K562 (cell line): Measurements from ENCODE around the gene LPAR2. TPM values are rescaled to one million over a fixed set of nuclear protein-coding genes. Genes with fewer than 3 reads are reported as not detected.
A peak's percentile ranks its signal among the peaks of the same experiment; 100 is the strongest.

ENCODE experiments used
- ATAC-seq: fragments of 200-7000 bp; cut with Tn5 transposase; 3 replicates; pipeline ENCODE4 v1.9.1; 2020; ENCODE audit warnings: moderate library complexity
- BruUV-seq: library from RNA; stranded (reverse); fragments of 400-500 nt; replicated peaks from 2 replicates; lab custom pipeline; 2021; lab: Mats Ljungman, UMichigan
- CTCF ChIA-PET: fragments of 300-600 bp; formaldehyde crosslinking; extraction: SDS; loops from one replicate; lab custom pipeline; 2021; ENCODE audit warnings: low intra/inter-chr PET ratio; lab: Yijun Ruan, JAX
- POLR2A ChIA-PET: fragments of 300-600, 350-650 bp; sonication (Branson Sonifier 250); formaldehyde crosslinking; extraction: SDS; loops from one replicate; lab custom pipeline; 2021; ENCODE audit warnings: antibody characterized with exemption, inconsistent platforms; lab: Yijun Ruan, JAX
- DNase-seq, 4 experiments: peaks; one replicate each; pipeline versions ENCODE4 v3.0.0 to v3.0.0-alpha.2; 2011 to 2018; ENCODE audit warnings: low spot score in 3 of 4, mixed read lengths in 3 of 4; ENCODE audit errors: extremely low read depth in 1 of 4
- FAIRE-seq: peaks from 2 replicates; lab custom pipeline; 2011; peaks lifted over from hg19 to GRCh38; lab: Jason Lieb, UNC
- H2AFZ ChIP-seq: 2 replicates; pipeline ENCODE4 v1.6.0; 2011; ENCODE audit warnings: low read depth, low read length, control low read depth, inconsistent platforms
- H3K27ac ChIP-seq: fragments of 200-600 bp; 3 replicates; pipeline ENCODE4 v1.8.0; 2011; ENCODE audit warnings: low read depth, mild to moderate bottlenecking, control low read depth, inconsistent platforms, low read length, moderate library complexity, mixed read lengths; ENCODE audit errors: extremely low read depth
- H3K27me3 ChIP-seq, 2 experiments: fragments of 300-600 bp in 1 of 2; 2 replicates in 1 of 2; 3 replicates in 1 of 2; pipeline versions ENCODE4 v1.6.0 to v1.8.0; 2011; ENCODE audit warnings: inconsistent platforms in 2 of 2, low read length in 2 of 2, mild to moderate bottlenecking in 1 of 2, mixed read lengths in 1 of 2, moderate library complexity in 1 of 2; ENCODE audit not compliant: control insufficient read depth in 2 of 2, insufficient read depth in 2 of 2
- H3K36me3 ChIP-seq: fragments of 300-600 bp; 3 replicates; pipeline ENCODE4 v1.8.0; 2011; ENCODE audit warnings: mild to moderate bottlenecking, low read length, inconsistent platforms; ENCODE audit not compliant: control insufficient read depth, insufficient read depth
- H3K4me1 ChIP-seq, 2 experiments: fragments of 200-600 bp in 1 of 2; replicated peaks in 1 of 2; 2 replicates in 1 of 2; 3 replicates in 1 of 2; pipeline versions ENCODE4 v1.5.1 to v1.8.0; 2011; ENCODE audit warnings: inconsistent platforms in 2 of 2, low read length in 2 of 2, mild to moderate bottlenecking in 1 of 2, mixed read lengths in 1 of 2, moderate library complexity in 1 of 2; ENCODE audit not compliant: control insufficient read depth in 2 of 2, insufficient read depth in 2 of 2
- H3K4me2 ChIP-seq: 2 replicates; pipeline ENCODE4 v1.6.1; 2011; ENCODE audit warnings: low read length, control low read depth, inconsistent platforms, mixed read lengths; ENCODE audit not compliant: insufficient read depth
- H3K4me3 ChIP-seq: fragments of 200-600 bp; sonication (generic), shearing (Covaris generic); 2 replicates; pipeline ENCODE4 v1.5.1; 2016; ENCODE audit warnings: control low read depth, inconsistent platforms
- H3K79me2 ChIP-seq: fragments of 200-600 bp; 3 replicates; pipeline ENCODE4 v1.8.0; 2011; ENCODE audit warnings: low read length, inconsistent platforms; ENCODE audit not compliant: control insufficient read depth, insufficient read depth
- H3K9ac ChIP-seq, 2 experiments: 2 replicates each; pipeline versions ENCODE4 v1.6.0 to v1.6.1; 2011; ENCODE audit warnings: low read depth in 2 of 2, low read length in 2 of 2, control low read depth in 1 of 2, inconsistent platforms in 1 of 2, mild to moderate bottlenecking in 1 of 2, mixed read lengths in 1 of 2; ENCODE audit not compliant: insufficient read depth in 1 of 2
- H3K9me1 ChIP-seq: one replicate; pipeline ENCODE4 v1.6.0; 2011; ENCODE audit warnings: inconsistent platforms, mild to moderate bottlenecking, low read length, moderate library complexity; ENCODE audit not compliant: control insufficient read depth, insufficient read depth
- H3K9me3 ChIP-seq: replicated peaks from 2 replicates; pipeline ENCODE4 v1.5.1; 2011; ENCODE audit warnings: low read depth, low read length, inconsistent platforms; ENCODE audit not compliant: control insufficient read depth, insufficient read depth
- H4K20me1 ChIP-seq: replicated peaks from 2 replicates; pipeline ENCODE4 v1.6.1; 2011; ENCODE audit warnings: low read length, inconsistent platforms, mixed read lengths; ENCODE audit not compliant: control insufficient read depth, insufficient read depth
- CCAR2 ChIP-seq: fragments of 200-400 bp; formaldehyde crosslinking; IDR thresholded peaks from 2 replicates; pipeline ENCODE4 v1.6.1; 2017; ENCODE audit warnings: mild to moderate bottlenecking, low read depth, low read length
- FOXJ3 ChIP-seq: sonication (generic); formaldehyde crosslinking; IDR thresholded peaks from 2 replicates; pipeline ENCODE4 v1.4.0; 2020; ENCODE audit warnings: mild to moderate bottlenecking, missing genetic modification reagents
- POLR2G ChIP-seq: fragments of 200-400 bp; formaldehyde crosslinking; IDR thresholded peaks from 2 replicates; pipeline ENCODE4 v1.6.1; 2017; ENCODE audit warnings: low read depth, mild to moderate bottlenecking, antibody characterized with exemption, low read length, moderate library complexity
- RBM25 ChIP-seq: fragments of 200-400 bp; formaldehyde crosslinking; IDR thresholded peaks from 2 replicates; pipeline ENCODE4 v1.6.1; 2018; ENCODE audit warnings: low read length, low read depth, moderate library complexity; ENCODE audit not compliant: severe bottlenecking
- WGBS: fragments of 100-300 bp; shearing (Covaris generic); methylation state at CpG from one replicate; pipeline ENCODE4 v1.1.6; 2016; ENCODE audit warnings: low coverage, mixed read lengths; ENCODE audit not compliant: insufficient coverage; ENCODE audit errors: missing lambda C conversion rate; 5-methylcytosine and 5-hydroxymethylcytosine counted together
- in situ Hi-C: fragments of 300-500 bp; cut with MboI; formaldehyde crosslinking; loops from 4 replicates; pipeline ENCODE4 v1.15.0; 2018; ENCODE audit warnings: inconsistent platforms, mixed read lengths
- intact Hi-C: fragments of 100-400 bp; cut with micrococcal nuclease; formaldehyde crosslinking; loops from 2 replicates; pipeline ENCODE4 v1.14.2; 2022
- polyA plus RNA-seq, 8 experiments: library from polyadenylated mRNA; depleted of rRNA in 4 of 8; stranded (reverse) in 5 of 8; unstranded in 3 of 8; fragments of >200 nt; fragmentation: Nextera tagmentation in 2 of 8; fragmentation: Illumina TruSeq in 1 of 8; extraction: Ambion mirVana in 2 of 8; extraction: Trizol in 1 of 8; gene quantifications; 2 replicates each; pipeline versions ENCODE4 v1.2.1 to v1.2.3, GENCODE V29; 2011 to 2014; ENCODE audit warnings: inconsistent platforms in 1 of 8, missing spikeins in 1 of 8
- total RNA-seq, 7 experiments: library from RNA; depleted of rRNA in 6 of 7; stranded (reverse); fragments of >200 nt in 6 of 7; fragmentation: Illumina TruSeq in 2 of 7; extraction: Trizol in 2 of 7; gene quantifications; 2 replicates each; pipeline versions ENCODE4 v1.2.1 to v1.2.3, GENCODE V29; 2011 to 2021; ENCODE audit warnings: low replicate concordance in 1 of 7

Gene LPAR2
- total and polyA plus RNA-seq, 9 of the 15 experiments (the other 6 are each of a cell fraction or from before 2014, with no cell fraction given), result 0.63 to 13.8 (median 4.4) TPM

DNA sequence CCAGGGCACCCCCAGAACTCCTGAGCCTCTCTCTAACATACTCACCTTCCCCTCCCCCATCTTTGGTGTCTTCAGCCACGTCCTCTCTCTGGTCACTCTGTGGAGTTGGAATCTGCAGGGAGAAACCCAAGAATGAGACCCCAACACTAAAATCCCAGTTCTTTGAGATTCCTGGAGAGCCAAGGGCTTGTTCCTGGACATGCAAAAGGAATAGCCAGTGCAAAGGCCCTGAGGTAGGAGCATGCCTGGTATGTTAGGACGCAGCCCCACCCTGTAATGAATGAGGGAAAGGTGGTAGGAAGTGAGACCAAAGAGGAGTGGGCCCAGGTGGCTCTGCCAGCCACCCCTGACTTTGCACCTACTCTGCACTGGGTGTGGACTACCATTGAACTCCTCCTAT is 2.4 kb upstream of the LPAR2 start:
- peaks cover 30% of the 10 kb centered on the region; the same call in 2 of the 3 replicates for H3K36me3 ChIP-seq
- in situ Hi-C loops, result loop anchor here (25.0 kb wide), 1 partner anchor 93 kb away; the partner anchor contains the start of genes CILP2 and YJEFN3

DNA sequence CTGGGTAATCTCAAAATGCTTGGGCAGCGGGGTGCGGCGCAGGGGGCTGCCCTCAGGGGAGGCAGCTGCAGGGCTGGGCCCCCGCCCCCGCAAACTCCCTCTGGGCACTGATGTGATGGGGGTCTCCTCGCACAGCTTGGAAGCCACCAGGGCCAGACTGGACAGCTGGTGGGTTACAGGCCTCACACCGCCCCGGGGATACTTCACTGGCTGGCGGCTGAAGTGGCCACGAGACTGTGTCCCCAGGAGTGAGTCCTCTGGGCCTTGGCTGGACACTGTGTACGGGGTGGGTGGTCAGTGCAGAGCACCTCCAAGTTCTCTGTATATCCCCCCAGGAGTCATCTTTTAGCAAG is 2.0 kb upstream of the LPAR2 start:
- H3K4me1 ChIP-seq, result peaks cover 0 to 17% of the 10 kb centered on the region in 2 experiments; a peak in 2 of 5 replicates
- H3K9ac ChIP-seq, result no peak overlapping the region
- no peaks in the 10 kb centered on the region for H3K27me3 ChIP-seq
- H3K4me3 ChIP-seq, result no peak overlapping the region
- no peaks in the 10 kb centered on the region for H3K79me2 ChIP-seq
- BruUV-seq, result no TSS peak
- in situ Hi-C loops, result loop anchor here (25.0 kb wide), 1 partner anchor 93 kb away; the partner anchor contains the start of genes CILP2 and YJEFN3
- WGBS, result 100% methylated on average over 7 of the region's 11 CpGs
- no peak overlapping the region for H3K27ac ChIP-seq
- no peak for TF ChIP-seq FOXJ3 (CRISPR knock-in tag)
- peak; percentile 38; the same call in 1 of the 2 replicates for TF ChIP-seq POLR2G
- no peak for FAIRE-seq
- no peak overlapping the region for H2AFZ ChIP-seq
- CTCF ChIA-PET, result no interaction called here
- H3K9me1 ChIP-seq, result no peaks in the 10 kb centered on the region
- no peaks in the 10 kb centered on the region for H4K20me1 ChIP-seq
- intact Hi-C loops, result no loop called here
- H3K9me3 ChIP-seq, result no peaks in the 10 kb centered on the region
- POLR2A ChIA-PET, result interaction anchor here (0.5 kb wide), 1 partner anchor 154 kb away, joined by 3 read pairs; no protein-coding TSS in a partner anchor
- no peak overlapping the region for H3K4me2 ChIP-seq
- ATAC-seq, result no peak
- H3K36me3 ChIP-seq, result peaks cover 26% of the 10 kb centered on the region; the same call in 2 of the 3 replicates
- DNase-seq, result no peak

More for the DNA sequence above, 2.4 kb upstream of the LPAR2 start:
- no peak for DNase-seq
- H4K20me1 ChIP-seq, result no peaks in the 10 kb centered on the region
- H3K27me3 ChIP-seq, result no peaks in the 10 kb centered on the region
- intact Hi-C loops, result no loop called here
- ATAC-seq, result no peak
- no peaks in the 10 kb centered on the region for H3K9me3 ChIP-seq
- H3K79me2 ChIP-seq, result no peaks in the 10 kb centered on the region
- H3K4me3 ChIP-seq, result no peak overlapping the region
- POLR2A ChIA-PET, result interaction anchor here (0.5 kb wide), 1 partner anchor 154 kb away, joined by 3 read pairs; no protein-coding TSS in a partner anchor
- FAIRE-seq, result no peak
- WGBS, result 82% methylated on average over 2 of the region's 2 CpGs
- TF ChIP-seq RBM25, result peak; percentile 64
- no peak for TF ChIP-seq CCAR2
- no peak overlapping the region for H3K9ac ChIP-seq
- H3K4me1 ChIP-seq, result peaks cover 0 to 20% of the 10 kb centered on the region in 2 experiments; a peak in 2 of 5 replicates
- no peak overlapping the region for H3K4me2 ChIP-seq
- no TSS peak for BruUV-seq
- CTCF ChIA-PET, result no interaction called here
- H2AFZ ChIP-seq, result no peak overlapping the region
- no peak overlapping the region for H3K27ac ChIP-seq
- no peaks in the 10 kb centered on the region for H3K9me1 ChIP-seq
